ENCODE data around the gene MPPED1.

DNA sequence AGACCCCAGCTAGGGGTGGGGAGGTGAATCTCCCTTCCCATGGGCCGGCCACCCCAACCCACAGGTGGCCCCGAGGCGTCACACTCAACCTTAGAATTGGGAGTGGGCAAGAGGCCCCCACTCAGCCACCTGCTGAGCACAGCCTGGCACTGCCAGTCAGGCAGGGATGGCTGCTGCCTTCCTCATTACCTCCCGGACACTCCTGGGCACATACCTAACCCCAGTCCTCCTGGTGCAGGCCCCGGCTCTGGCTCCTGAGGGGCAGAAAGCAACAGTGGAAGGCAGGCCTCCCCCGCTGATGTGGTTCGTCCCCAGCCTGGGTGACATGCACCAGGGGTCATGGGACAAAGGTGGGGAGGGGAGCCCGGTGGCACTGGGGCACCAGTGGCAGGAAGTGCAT lies 103.6 kb downstream of the MPPED1 start:
- TF ChIP-seq CTCF (IDR thresholded peaks at IDR 0.05) (no peak), EP300 (IDR thresholded peaks at IDR 0.05) (no peak)

All from suprapubic skin (tissue), 3 donors.